ENCODE measurements around the gene ACOT2.

DNA sequence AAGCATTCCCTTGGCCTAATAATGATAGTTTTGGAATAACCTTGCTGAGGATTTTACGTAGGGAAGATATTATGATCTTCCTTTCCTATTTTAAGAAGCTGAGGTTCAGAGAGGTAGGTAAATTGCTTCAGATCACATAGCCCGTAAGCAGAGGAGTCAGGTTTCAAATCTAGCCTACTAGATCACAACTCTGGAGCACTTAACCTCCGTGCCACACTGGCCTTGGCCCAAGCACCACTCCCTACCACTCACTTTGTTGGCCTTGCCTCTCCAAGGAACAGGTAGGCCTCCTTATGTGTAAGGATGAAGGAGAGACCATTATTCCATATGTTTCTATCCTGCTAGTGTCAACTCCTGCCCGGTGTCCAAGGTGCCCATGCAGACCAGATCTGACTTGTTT lies 44.5 kb upstream of the ACOT2 start:
- TF ChIP-seq CTCF (IDR thresholded peaks at IDR 0.05; ENCODE audit: insufficient read depth, low read length) (no peak), POLR2AphosphoS5 (IDR thresholded peaks at IDR 0.05; ENCODE audit: low read depth) (no peak)
